ENCODE results near the gene ATP5F1D. TPM values are rescaled to one million over a fixed set of nuclear protein-coding genes. Genes with fewer than 3 reads are reported as not detected.

ATP5F1D gene
- total RNA-seq, 2 donors from 2014 or later = 40.4 to 45.1 TPM

DNA sequence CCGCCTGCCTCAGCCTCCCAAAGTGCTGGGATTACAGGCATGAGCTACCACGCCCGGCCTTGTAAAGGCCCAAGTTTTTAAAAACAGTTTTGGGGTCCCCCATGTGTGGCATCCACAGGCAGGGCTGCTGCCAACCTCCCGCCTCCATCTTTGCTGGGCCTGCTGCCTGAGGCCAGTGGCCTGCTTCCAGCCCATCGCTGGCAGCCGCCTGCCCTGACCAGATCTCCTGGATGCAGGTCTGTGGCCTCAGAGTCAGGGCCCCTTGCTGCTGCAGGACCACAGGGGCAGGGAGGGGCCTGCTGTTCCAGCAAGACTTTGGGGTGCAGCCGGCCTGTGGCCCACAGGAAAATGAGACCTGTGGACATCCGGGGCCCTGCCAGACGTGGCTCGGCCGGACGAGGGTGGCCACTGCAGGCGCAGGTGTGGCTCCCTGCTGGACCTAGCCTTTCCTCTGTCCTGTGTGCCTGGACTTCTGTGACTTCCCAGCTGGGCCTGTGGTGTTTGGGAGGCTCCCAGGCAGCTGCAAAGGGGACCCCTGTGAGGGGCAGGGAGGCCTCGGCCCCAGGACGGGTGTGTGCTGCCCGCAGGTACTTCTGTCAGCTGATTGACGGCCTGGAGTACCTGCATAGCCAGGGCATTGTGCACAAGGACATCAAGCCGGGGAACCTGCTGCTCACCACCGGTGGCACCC is 21.6 kb upstream of the ATP5F1D start:
- H3K4me1 ChIP-seq (ENCODE audit: control insufficient read depth in 1 of 2, low read depth in 2 of 2) = peaks cover 33 to 72% of the 10 kb centered on the region in 2 donors
- TF ChIP-seq, protein P1, sequence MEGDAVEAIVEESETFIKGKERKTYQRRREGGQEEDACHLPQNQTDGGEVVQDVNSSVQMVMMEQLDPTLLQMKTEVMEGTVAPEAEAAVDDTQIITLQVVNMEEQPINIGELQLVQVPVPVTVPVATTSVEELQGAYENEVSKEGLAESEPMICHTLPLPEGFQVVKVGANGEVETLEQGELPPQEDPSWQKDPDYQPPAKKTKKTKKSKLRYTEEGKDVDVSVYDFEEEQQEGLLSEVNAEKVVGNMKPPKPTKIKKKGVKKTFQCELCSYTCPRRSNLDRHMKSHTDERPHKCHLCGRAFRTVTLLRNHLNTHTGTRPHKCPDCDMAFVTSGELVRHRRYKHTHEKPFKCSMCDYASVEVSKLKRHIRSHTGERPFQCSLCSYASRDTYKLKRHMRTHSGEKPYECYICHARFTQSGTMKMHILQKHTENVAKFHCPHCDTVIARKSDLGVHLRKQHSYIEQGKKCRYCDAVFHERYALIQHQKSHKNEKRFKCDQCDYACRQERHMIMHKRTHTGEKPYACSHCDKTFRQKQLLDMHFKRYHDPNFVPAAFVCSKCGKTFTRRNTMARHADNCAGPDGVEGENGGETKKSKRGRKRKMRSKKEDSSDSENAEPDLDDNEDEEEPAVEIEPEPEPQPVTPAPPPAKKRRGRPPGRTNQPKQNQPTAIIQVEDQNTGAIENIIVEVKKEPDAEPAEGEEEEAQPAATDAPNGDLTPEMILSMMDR (IDR thresholded peaks at IDR 0.05) = no peak
- H3K27ac ChIP-seq = no peak overlapping the region
- no peaks in the 10 kb centered on the region for H3K9me3 ChIP-seq
- peaks cover 27% of the 10 kb centered on the region for H3K36me3 ChIP-seq
- H3K27me3 ChIP-seq (replicated peaks; ENCODE audit: insufficient read depth) = no peaks in the 10 kb centered on the region
- DNase-seq (ENCODE audit: low spot score) = no peak
- no peak overlapping the region for H3K4me3 ChIP-seq
- ATAC-seq (ENCODE audit: insufficient number of reproducible peaks, low FRiP score, low read depth) = no peak

DNA sequence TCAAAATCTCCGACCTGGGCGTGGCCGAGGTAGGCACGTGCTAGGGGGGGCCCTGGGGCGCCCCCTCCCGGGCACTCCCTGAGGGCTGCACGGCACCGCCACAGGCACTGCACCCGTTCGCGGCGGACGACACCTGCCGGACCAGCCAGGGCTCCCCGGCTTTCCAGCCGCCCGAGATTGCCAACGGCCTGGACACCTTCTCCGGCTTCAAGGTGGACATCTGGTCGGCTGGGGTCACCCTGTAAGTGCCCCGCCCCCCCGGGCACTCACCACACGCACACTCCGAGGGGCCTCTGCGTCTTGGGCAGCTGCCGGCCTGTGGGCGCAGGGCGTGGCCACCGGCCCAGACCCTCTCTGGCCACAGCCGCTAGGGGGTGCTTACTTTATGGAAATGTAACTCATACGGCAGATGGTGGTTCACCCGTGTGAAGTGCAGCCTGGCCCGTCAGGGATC is 21.0 kb upstream of the ATP5F1D start:
- Histone ChIP-seq H3K4me3 (no peak overlapping the region), H3K27ac (no peak overlapping the region), H3K27me3 (replicated peaks; ENCODE audit: insufficient read depth) (no peaks in the 10 kb centered on the region), H3K4me1 (ENCODE audit: control insufficient read depth in 1 of 2, low read depth in 2 of 2) (peaks cover 27 to 66% of the 10 kb centered on the region in 2 donors), H3K36me3 (peaks cover 29% of the 10 kb centered on the region), H3K9me3 (no peaks in the 10 kb centered on the region)
- ATAC-seq (ENCODE audit: insufficient number of reproducible peaks, low FRiP score, low read depth) (no peak), DNase-seq (ENCODE audit: low spot score) (no peak)
- TF ChIP-seq, protein P1 (IDR thresholded peaks at IDR 0.05) = no peak

DNA sequence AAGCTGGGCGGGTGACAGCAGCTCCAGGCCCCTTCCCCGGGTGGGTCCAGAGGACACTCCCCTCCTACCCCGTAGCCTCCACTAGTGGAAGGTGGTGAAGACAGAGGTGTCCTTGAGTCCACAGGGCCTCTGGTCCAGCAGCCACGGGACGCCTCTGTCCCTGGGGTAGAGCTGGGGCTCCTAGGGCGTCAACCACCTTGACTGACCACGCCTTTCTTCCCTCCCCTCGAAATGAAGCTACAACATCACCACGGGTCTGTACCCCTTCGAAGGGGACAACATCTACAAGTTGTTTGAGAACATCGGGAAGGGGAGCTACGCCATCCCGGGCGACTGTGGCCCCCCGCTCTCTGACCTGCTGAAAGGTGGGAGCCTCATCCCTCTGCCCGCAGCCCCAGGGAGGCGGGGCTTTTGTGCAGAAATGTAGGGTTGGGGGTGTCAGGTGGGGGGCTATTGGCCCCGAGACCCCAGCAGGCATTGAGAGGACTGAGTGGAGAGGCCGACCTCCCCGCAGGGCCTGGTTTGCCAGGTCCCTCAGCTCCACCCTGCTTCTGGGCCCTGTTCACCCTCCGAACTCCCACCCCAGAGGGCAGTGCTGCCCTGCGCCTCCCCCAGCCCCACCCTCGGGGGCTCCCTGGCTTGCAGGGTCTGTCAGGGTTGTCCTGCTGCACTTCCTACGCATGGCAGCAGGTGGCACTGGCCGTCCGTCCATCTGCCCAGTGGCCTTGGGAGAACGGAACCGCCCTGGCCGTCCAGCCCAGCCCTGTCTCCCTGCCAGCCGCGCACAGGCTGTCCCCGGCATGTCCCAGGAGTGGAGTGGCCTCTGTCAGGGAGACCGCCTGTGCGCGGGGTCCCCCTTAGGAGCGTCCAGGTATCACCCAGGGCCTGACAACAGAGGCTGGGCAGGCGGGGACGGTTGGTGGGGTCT is 20.3 kb upstream of the ATP5F1D start:
- Histone ChIP-seq H3K27ac (peak overlapping the region; percentile 3 to 24), H3K4me3 (no peak overlapping the region), H3K4me1 (ENCODE audit: control insufficient read depth in 1 of 2, low read depth in 2 of 2) (peaks cover 20 to 59% of the 10 kb centered on the region in 2 donors), H3K36me3 (peaks cover 35% of the 10 kb centered on the region), H3K27me3 (replicated peaks; ENCODE audit: insufficient read depth) (no peaks in the 10 kb centered on the region), H3K9me3 (no peaks in the 10 kb centered on the region)
- no peak for DNase-seq (ENCODE audit: low spot score)
- no peak for ATAC-seq (ENCODE audit: insufficient number of reproducible peaks, low FRiP score, low read depth)
- TF ChIP-seq, protein P1 (IDR thresholded peaks at IDR 0.05) = peak; percentile 62

DNA sequence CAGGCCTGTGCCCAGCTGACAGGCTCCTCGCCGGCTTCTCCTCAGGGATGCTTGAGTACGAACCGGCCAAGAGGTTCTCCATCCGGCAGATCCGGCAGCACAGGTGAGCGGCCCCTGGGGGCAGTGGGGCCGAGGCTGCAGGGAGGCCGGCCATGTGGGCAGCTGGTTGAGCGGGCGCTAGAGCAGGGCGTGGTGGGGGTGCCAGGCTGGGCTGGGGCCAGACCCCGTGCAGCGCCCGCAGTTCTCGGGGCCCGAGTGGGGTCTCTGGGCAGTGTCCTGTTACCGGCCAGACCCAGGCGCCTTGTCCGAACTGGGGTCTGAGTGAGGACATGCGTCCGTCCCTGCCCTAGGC is 19.7 kb upstream of the ATP5F1D start:
- peaks cover 14 to 53% of the 10 kb centered on the region in 2 donors for H3K4me1 ChIP-seq (ENCODE audit: control insufficient read depth in 1 of 2, low read depth in 2 of 2)
- no peaks in the 10 kb centered on the region for H3K27me3 ChIP-seq (replicated peaks; ENCODE audit: insufficient read depth)
- ATAC-seq (ENCODE audit: insufficient number of reproducible peaks, low FRiP score, low read depth) (no peak), DNase-seq (ENCODE audit: low spot score) (no peak)
- H3K27ac ChIP-seq = peak overlapping the region; percentile 3 to 24
- H3K4me3 ChIP-seq = no peak overlapping the region
- TF ChIP-seq, protein P1 (IDR thresholded peaks at IDR 0.05) = no peak
- peaks cover 40% of the 10 kb centered on the region for H3K36me3 ChIP-seq
- no peaks in the 10 kb centered on the region for H3K9me3 ChIP-seq

DNA sequence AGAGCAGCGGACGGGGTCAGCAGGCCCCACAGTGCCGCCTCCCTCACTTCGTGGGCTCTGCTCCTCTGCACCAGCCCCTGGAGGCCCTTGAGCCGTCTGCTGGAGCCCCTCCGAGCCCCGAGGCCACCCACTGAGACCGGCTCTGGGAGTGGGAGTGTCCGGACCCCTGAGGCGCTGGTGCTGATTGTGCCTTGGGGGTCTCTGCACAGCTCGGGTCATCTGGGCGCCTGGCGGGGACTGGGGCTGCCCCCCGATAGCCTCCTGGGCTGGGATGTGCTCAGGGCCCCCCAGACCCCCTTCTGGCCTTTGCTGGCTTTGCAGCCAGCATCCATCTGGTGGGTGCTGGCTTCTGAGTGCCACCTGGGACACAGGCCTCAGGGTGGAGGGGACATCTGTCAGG is 19.2 kb upstream of the ATP5F1D start:
- Histone ChIP-seq H3K27ac (no peak overlapping the region), H3K4me3 (no peak overlapping the region), H3K9me3 (no peaks in the 10 kb centered on the region), H3K27me3 (replicated peaks; ENCODE audit: insufficient read depth) (no peaks in the 10 kb centered on the region), H3K4me1 (ENCODE audit: control insufficient read depth in 1 of 2, low read depth in 2 of 2) (peaks cover 9 to 48% of the 10 kb centered on the region in 2 donors), H3K36me3 (peaks cover 46% of the 10 kb centered on the region)
- TF ChIP-seq, protein P1 (IDR thresholded peaks at IDR 0.05) = no peak
- ATAC-seq (ENCODE audit: insufficient number of reproducible peaks, low FRiP score, low read depth) (no peak), DNase-seq (ENCODE audit: low spot score) (no peak)
